Measurements from ENCODE around the gene RUBCN.

The RUBCN gene

DNA sequence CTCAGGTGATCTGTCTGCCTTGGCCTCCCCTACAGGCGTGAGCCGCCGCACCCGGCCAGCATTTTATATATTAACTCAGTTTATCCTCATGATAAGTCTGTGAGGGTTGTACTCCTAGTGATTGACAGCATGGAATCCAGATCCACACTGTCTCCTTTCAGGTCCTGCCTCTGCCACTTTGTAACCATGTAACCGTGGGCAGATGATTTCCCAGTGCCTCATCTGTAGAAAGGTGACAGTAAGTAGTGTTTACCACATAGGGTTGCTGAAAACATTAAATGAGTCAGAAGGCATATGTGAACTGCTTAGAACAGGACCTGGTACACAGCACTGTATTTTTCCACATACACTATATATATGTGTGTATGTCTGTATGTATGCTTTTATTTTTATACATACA lies 15.4 kb upstream of the RUBCN start:
- no peak for DNase-seq (ENCODE audit: low read depth, low spot score)
- no peak for TF ChIP-seq EZH2 (IDR thresholded peaks at IDR 0.05)
- Histone ChIP-seq H3K36me3 (ENCODE audit: insufficient read depth, low read length) (peaks cover 11% of the 10 kb centered on the region), H3K4me3 (peak overlapping the region; percentile 90; the same call in 1 of the 2 replicates), H3K27ac (no peak overlapping the region), H3K9me3 (ENCODE audit: low read depth, low read length) (0 out of 2 replicates have a peak, but pooled peaks cover 4% of the 10 kb centered on the region), H3K9ac (ENCODE audit: insufficient read length) (no peak overlapping the region)

DNA sequence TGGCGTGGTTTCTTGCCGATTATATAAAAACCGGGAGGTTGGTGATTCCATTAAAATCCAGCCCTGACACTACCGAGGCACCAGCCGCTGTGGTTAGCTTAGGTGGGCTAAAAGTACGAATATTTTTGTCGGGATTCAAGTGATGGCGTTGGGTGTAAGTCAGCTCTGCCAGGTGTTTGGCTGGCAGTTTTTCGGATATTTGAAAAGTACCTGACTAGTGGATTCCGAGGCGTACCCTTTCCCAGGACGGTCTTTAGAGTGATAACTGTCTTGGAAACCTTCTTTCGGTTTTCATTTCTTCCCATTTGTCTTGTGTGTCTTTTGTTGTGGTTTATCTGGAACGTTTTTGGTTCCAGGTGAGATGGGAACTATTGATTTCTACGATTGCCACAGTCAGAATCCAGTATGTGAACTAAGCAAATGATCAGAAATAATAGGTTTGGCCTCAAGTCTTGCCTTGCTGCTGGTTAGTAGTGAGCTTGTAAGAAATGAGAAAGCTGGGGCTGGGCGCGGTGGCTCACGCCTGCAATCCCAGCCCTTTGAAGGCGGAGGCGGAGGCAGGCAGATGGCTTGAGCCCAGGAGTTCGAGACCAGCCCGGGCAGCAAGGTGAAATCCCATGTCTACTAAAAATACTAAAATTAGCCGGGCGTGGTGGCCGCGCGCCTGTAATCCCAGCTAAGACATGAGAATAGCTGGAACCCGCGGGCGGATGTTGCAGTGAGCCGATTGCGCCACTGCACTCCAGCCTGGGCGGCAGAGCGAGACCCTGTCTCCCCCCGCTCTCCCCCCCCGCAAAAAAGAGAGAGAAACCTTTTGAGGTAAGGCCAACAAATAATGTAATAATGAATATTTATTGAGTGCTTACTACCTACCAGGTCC lies 14.4 kb upstream of the RUBCN start:
- Histone ChIP-seq H3K9me3 (ENCODE audit: low read depth, low read length) (0 out of 2 replicates have a peak, but pooled peaks cover 4% of the 10 kb centered on the region), H3K27ac (no peak overlapping the region), H3K9ac (ENCODE audit: insufficient read length) (peak overlapping the region; percentile 86), H3K4me3 (peak overlapping the region; percentile 90), H3K36me3 (ENCODE audit: insufficient read depth, low read length) (peaks cover under 1% of the 10 kb centered on the region)
- no peak for TF ChIP-seq FOXP2 (optimal IDR thresholded peaks at IDR 0.05; ENCODE audit: control extremely low read depth, extremely low read length, insufficient read depth)
- no peak for TF ChIP-seq POLR2AphosphoS5 (IDR thresholded peaks at IDR 0.05; ENCODE audit: borderline replicate concordance, low read depth, low read length)
- TF ChIP-seq EZH2 (IDR thresholded peaks at IDR 0.05) = no peak
- DNase-seq (ENCODE audit: low read depth, low spot score) = no peak

DNA sequence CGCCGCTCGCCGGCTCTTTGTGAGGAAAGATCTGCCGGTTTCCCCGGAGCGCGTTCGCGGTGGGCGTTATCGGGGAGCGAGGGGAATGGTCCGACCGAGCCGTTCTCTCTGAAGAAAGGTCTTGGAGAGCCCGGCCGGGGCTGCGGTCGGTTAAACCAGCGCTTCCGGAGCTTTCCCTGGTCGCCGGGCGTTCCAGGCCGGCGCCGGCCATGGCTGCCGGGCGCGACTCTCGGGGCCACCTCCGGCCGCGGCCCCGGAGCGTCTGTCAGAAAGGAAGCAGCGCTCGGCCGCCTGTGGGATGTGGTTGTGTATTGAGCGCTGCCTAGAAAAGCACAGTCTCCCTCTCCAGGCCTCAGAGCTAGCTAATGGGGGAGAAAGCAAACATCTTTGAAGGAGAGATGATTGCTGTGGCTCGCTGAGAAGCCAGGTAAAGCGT lies 13.7 kb upstream of the RUBCN start:
- peak overlapping the region; percentile 80 for H3K27ac ChIP-seq
- H3K36me3 ChIP-seq (ENCODE audit: insufficient read depth, low read length) = no peaks in the 10 kb centered on the region
- no peak for DNase-seq (ENCODE audit: low read depth, low spot score)
- H3K4me3 ChIP-seq = peak overlapping the region; percentile 90
- 0 out of 2 replicates have a peak, but pooled peaks cover 4% of the 10 kb centered on the region for H3K9me3 ChIP-seq (ENCODE audit: low read depth, low read length)
- H3K9ac ChIP-seq (ENCODE audit: insufficient read length) = peak overlapping the region; percentile 86
- TF ChIP-seq POLR2AphosphoS5 (IDR thresholded peaks at IDR 0.05; ENCODE audit: borderline replicate concordance, low read depth, low read length) = no peak
- no peak for TF ChIP-seq FOXP2 (optimal IDR thresholded peaks at IDR 0.05; ENCODE audit: control extremely low read depth, extremely low read length, insufficient read depth)
- TF ChIP-seq EZH2 (IDR thresholded peaks at IDR 0.05) = no peak

DNA sequence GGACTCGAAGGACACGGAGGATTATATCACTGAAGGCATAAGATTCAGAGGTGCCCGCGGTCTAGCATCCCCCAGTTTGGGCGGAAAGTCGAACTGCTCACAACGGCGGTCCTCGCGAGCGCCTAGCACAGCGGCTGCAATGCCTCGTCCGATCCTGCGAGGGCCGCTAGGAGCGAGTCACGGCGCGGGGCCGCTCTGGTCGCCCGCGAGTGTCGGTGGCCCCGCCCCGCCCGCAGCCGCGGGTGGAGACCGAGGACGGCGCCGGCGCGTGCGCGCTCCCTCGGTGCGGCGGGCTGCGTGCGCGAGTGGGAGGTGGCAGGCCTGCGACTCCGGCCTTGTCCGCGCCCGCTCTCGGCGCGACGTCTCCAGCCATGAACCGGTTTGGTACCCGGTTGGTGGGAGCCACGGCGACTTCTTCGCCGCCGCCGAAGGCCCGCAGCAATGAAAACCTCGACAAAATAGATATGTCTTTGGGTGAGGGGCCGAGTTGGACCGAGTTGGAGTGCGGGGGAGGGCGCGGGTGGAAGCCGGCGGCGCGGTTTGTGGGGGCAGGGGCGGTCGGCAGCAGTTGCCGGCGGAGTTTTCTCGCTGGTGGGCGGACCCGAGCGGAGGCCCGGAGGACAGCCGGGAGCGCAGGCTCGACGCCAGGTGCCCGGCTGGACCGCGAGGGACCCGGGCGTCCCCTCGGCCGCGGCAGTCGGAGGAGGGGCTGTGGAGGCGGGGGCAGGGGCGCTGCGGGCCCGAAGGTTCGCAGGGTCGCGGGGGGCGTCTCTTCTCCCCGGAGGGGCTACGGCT lies 13.1 kb upstream of the RUBCN start, which contains the start of gene FYTTD1:
Gene FYTTD1 (plus strand): TSS at position 283 of the 795 bp plus-strand sequence. CDS start 89 bp downstream, at position 372.
- peak within 1 kb of the TSS; percentile 80 for H3K27ac ChIP-seq
- no peaks in the 10 kb centered on the region for H3K36me3 ChIP-seq (ENCODE audit: insufficient read depth, low read length)
- TF ChIP-seq EZH2 (IDR thresholded peaks at IDR 0.05) (no peak), POLR2AphosphoS5 (IDR thresholded peaks at IDR 0.05; ENCODE audit: borderline replicate concordance, low read depth, low read length) (peak; percentile 66; the same call in 1 of the 2 replicates), FOXP2 (optimal IDR thresholded peaks at IDR 0.05; ENCODE audit: control extremely low read depth, extremely low read length, insufficient read depth) (no peak)

DNA sequence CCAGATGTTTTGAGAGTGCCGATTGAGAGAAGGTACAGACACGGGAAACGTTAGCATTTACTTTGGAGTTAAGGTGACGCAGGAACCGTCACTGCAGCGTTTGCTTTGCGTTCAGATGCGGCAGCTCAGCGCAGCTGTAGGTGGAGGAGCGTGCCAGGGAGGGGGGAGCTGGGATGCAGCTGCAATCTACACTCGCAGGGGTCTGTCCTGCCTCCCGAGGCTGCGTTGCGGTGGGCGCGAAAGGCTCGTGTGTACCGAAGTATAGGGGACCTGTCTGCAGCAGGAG lies 12.6 kb upstream of the RUBCN start:
- Histone ChIP-seq H3K27ac (peak overlapping the region; percentile 80), H3K9me3 (ENCODE audit: low read depth, low read length) (no peaks in the 10 kb centered on the region; the same call in 1 of the 2 replicates), H3K4me3 (peak overlapping the region; percentile 90), H3K36me3 (ENCODE audit: insufficient read depth, low read length) (no peaks in the 10 kb centered on the region), H3K9ac (ENCODE audit: insufficient read length) (peak overlapping the region; percentile 41)
- TF ChIP-seq FOXP2 (optimal IDR thresholded peaks at IDR 0.05; ENCODE audit: control extremely low read depth, extremely low read length, insufficient read depth) (peak; percentile 28), POLR2AphosphoS5 (IDR thresholded peaks at IDR 0.05; ENCODE audit: borderline replicate concordance, low read depth, low read length) (no peak), EZH2 (IDR thresholded peaks at IDR 0.05) (no peak)
- no peak for DNase-seq (ENCODE audit: low read depth, low spot score)

More for the DNA sequence above, 13.1 kb upstream of the RUBCN start, which contains the start of gene FYTTD1:
- H3K4me3 ChIP-seq = peak within 1 kb of the TSS; percentile 90
- peak within 1 kb of the TSS; percentile 86 for H3K9ac ChIP-seq (ENCODE audit: insufficient read length)
- 0 out of 2 replicates have a peak, but pooled peaks cover 3% of the 10 kb centered on the region for H3K9me3 ChIP-seq (ENCODE audit: low read depth, low read length)
- peak; percentile 22 for DNase-seq (ENCODE audit: low read depth, low spot score)

DNA sequence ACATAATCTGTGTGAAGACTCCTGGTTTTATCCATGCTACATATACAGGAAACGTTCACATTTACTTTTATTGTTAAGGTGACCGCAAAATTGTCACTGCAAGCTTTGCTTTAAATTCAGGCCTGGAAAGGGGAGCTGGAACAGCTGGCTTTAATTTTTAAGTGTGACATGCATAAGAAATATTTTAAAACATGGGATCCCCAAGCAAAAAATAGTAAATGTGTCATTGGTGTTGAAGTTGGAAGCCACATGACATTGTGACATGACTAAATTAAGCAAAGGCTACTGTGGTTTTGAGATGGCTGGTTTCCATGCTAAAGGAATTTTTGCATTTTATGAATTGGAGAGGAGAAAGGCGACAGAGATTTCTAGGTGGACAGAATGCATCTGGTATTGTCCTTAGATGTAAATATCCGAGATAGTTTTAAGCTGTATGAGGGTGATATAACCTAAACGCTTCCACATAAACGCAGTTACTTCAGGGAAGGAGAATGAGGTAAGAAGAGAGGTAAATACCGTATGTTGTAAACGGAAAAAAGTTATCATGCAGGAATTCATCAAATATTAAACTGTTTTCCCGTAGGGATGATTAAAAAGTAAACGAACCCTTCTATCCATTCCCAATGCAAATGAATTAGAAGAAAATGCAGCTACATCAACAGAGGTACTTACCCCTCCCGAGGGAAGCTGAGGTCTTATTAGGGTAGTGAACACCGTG lies 12.1 kb upstream of the RUBCN start:
- Histone ChIP-seq H3K27ac (peak overlapping the region; percentile 80), H3K4me3 (peak overlapping the region; percentile 90), H3K36me3 (ENCODE audit: insufficient read depth, low read length) (no peaks in the 10 kb centered on the region), H3K9me3 (ENCODE audit: low read depth, low read length) (no peaks in the 10 kb centered on the region; the same call in 1 of the 2 replicates), H3K9ac (ENCODE audit: insufficient read length) (peak overlapping the region; percentile 41)
- peak; percentile 60; the same call in 1 of the 2 replicates for TF ChIP-seq POLR2AphosphoS5 (IDR thresholded peaks at IDR 0.05; ENCODE audit: borderline replicate concordance, low read depth, low read length)
- no peak for TF ChIP-seq FOXP2 (optimal IDR thresholded peaks at IDR 0.05; ENCODE audit: control extremely low read depth, extremely low read length, insufficient read depth)
- no peak for TF ChIP-seq EZH2 (IDR thresholded peaks at IDR 0.05)
- peak; percentile 96 for DNase-seq (ENCODE audit: low read depth, low spot score)

DNA sequence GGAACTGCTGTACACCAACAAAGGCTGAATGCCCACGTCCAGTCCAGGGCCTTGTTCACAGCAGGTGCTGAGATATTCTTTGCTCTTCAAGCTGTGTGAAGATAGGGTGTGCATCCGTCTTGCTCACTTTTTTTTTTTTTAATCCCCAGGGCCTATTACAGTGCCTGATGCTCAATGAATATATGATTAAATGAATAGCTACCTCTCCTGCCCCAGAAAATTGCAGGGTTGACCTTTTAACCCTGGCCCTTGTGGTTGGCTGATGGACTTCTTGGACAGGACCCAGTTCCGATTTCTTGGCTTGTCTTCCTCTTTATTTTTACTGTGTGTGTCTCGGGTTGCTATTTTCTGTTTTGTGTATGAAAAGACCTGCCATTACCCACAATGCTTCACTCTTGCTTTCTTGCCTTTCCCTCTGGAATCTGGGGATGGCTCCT lies 10.1 kb upstream of the RUBCN start:
- no peaks in the 10 kb centered on the region for H3K36me3 ChIP-seq (ENCODE audit: insufficient read depth, low read length)
- TF ChIP-seq FOXP2 (optimal IDR thresholded peaks at IDR 0.05; ENCODE audit: control extremely low read depth, extremely low read length, insufficient read depth) (no peak), EZH2 (IDR thresholded peaks at IDR 0.05) (no peak), POLR2AphosphoS5 (IDR thresholded peaks at IDR 0.05; ENCODE audit: borderline replicate concordance, low read depth, low read length) (no peak)
- no peak for DNase-seq (ENCODE audit: low read depth, low spot score)
- no peak overlapping the region for H3K9ac ChIP-seq (ENCODE audit: insufficient read length)
- H3K9me3 ChIP-seq (ENCODE audit: low read depth, low read length) = no peaks in the 10 kb centered on the region; the same call in 1 of the 2 replicates
- no peak overlapping the region for H3K4me3 ChIP-seq
- peak overlapping the region; percentile 33; the same call in 1 of the 2 replicates for H3K27ac ChIP-seq
